HEK293 (cell line): ENCODE measurements around the gene HGS.
A peak's percentile ranks its signal among the peaks of the same experiment; 100 is the strongest.

Experiments
- GLIS1 ChIP-seq: fragments of 450-650 bp; formaldehyde crosslinking; IDR thresholded peaks from 2 replicates; pipeline ENCODE4 v1.5.1; 2016; ENCODE audit warnings: missing biosample characterization, missing genetic modification characterization
- HOXD13 ChIP-seq: sonication (generic); formaldehyde crosslinking; IDR thresholded peaks from 2 replicates; pipeline ENCODE4 v1.8.0; 2022; ENCODE audit warnings: missing genetic modification reagents, borderline replicate concordance
- INSM2 ChIP-seq: fragments of 450-650 bp; formaldehyde crosslinking; IDR thresholded peaks from 2 replicates; pipeline ENCODE4 v1.5.1; 2016; ENCODE audit warnings: missing biosample characterization, missing genetic modification characterization
- KLF10 ChIP-seq: fragments of 450-650 bp; IDR thresholded peaks from 2 replicates; pipeline ENCODE4 v1.5.1; 2018; ENCODE audit warnings: missing biosample characterization, mild to moderate bottlenecking, missing genetic modification characterization
- KLF9 ChIP-seq: fragments of 450-650 bp; formaldehyde crosslinking; IDR thresholded peaks from 2 replicates; pipeline ENCODE4 v1.5.1; 2016; ENCODE audit warnings: missing biosample characterization, missing genetic modification characterization, low read depth
- MEIS1 ChIP-seq: sonication (generic); formaldehyde crosslinking; IDR thresholded peaks from 2 replicates; pipeline ENCODE4 v1.8.1; 2022; ENCODE audit warnings: missing genetic modification reagents, mild to moderate bottlenecking, borderline replicate concordance
- PRDM1 ChIP-seq: fragments of 450-650 bp; formaldehyde crosslinking; IDR thresholded peaks from 2 replicates; pipeline ENCODE4; 2016; ENCODE audit warnings: missing biosample characterization, missing genetic modification characterization
- SETDB1 ChIP-seq: IDR thresholded peaks from one replicate; pipeline ENCODE4 v1.6.1; 2017; ENCODE audit warnings: mild to moderate bottlenecking, low read length, moderate library complexity, mixed read lengths; ENCODE audit not compliant: insufficient read length
- SP3 ChIP-seq: fragments of 450-650 bp; formaldehyde crosslinking; IDR thresholded peaks from 2 replicates; pipeline ENCODE4 v1.5.1; 2016; ENCODE audit warnings: missing biosample characterization, missing genetic modification characterization
- ZFP37 ChIP-seq: fragments of 450-650 bp; formaldehyde crosslinking; IDR thresholded peaks from 2 replicates; pipeline ENCODE4 v1.5.1; 2016; ENCODE audit warnings: missing biosample characterization, missing genetic modification characterization
- ZNF114 ChIP-seq: fragments of 450-650 bp; formaldehyde crosslinking; IDR thresholded peaks from 2 replicates; pipeline ENCODE4 v1.5.0; 2017; ENCODE audit warnings: missing biosample characterization, missing genetic modification characterization
- ZNF202 ChIP-seq: fragments of 450-650 bp; formaldehyde crosslinking; IDR thresholded peaks from 2 replicates; pipeline ENCODE4 v1.5.1; 2016; ENCODE audit warnings: missing biosample characterization, missing genetic modification characterization, borderline replicate concordance
- ZNF23 ChIP-seq: fragments of 450-650 bp; formaldehyde crosslinking; IDR thresholded peaks from 2 replicates; pipeline ENCODE4 v1.5.1; 2016; ENCODE audit warnings: missing biosample characterization, missing genetic modification characterization, borderline replicate concordance
- ZNF426 ChIP-seq: fragments of 450-650 bp; formaldehyde crosslinking; IDR thresholded peaks from 2 replicates; pipeline ENCODE4 v1.5.1; 2017; ENCODE audit warnings: missing biosample characterization, missing genetic modification characterization, mild to moderate bottlenecking, inconsistent platforms, moderate library complexity
- ZNF521 ChIP-seq: fragments of 450-650 bp; formaldehyde crosslinking; IDR thresholded peaks from 2 replicates; pipeline ENCODE4 v1.5.1; 2017; ENCODE audit warnings: missing biosample characterization, mild to moderate bottlenecking, missing genetic modification characterization
- ZNF529 ChIP-seq: fragments of 450-650 bp; formaldehyde crosslinking; IDR thresholded peaks from 2 replicates; pipeline ENCODE4 v1.5.1; 2017; ENCODE audit warnings: missing genetic modification characterization, missing biosample characterization; ENCODE audit not compliant: insufficient replicate concordance
- ZNF596 ChIP-seq: fragments of 450-650 bp; IDR thresholded peaks from 2 replicates; pipeline ENCODE4 v1.5.0; 2018; ENCODE audit warnings: missing biosample characterization, mild to moderate bottlenecking, missing genetic modification characterization, moderate library complexity
- ZNF600 ChIP-seq: fragments of 450-650 bp; formaldehyde crosslinking; IDR thresholded peaks from 2 replicates; pipeline ENCODE4 v1.5.1; 2016; ENCODE audit warnings: missing biosample characterization, missing genetic modification characterization
- ZNF629 ChIP-seq: fragments of 450-650 bp; formaldehyde crosslinking; IDR thresholded peaks from 2 replicates; pipeline ENCODE4 v1.5.1; 2017; ENCODE audit warnings: missing biosample characterization, missing genetic modification characterization
- ZNF701 ChIP-seq: fragments of 450-650 bp; formaldehyde crosslinking; IDR thresholded peaks from 2 replicates; pipeline ENCODE4 v1.5.1; 2016; ENCODE audit warnings: missing biosample characterization, missing genetic modification characterization
- ZNF776 ChIP-seq: fragments of 450-650 bp; formaldehyde crosslinking; IDR thresholded peaks from 2 replicates; pipeline ENCODE4 v1.5.0; 2017; ENCODE audit warnings: missing biosample characterization, missing genetic modification characterization, borderline replicate concordance
- ZNF785 ChIP-seq: fragments of 450-650 bp; formaldehyde crosslinking; IDR thresholded peaks from 2 replicates; pipeline ENCODE4 v1.5.1; 2016; ENCODE audit warnings: missing biosample characterization, missing genetic modification characterization
- TF ChIP-seq, protein P1 (sequence below): fragments of 450-650 bp; formaldehyde crosslinking; IDR thresholded peaks from 2 replicates; pipeline ENCODE4 v1.5.1; 2017; ENCODE audit warnings: missing biosample characterization, missing genetic modification characterization
- TF ChIP-seq, protein P2 (sequence below): fragments of 450-650 bp; formaldehyde crosslinking; IDR thresholded peaks from 2 replicates; pipeline ENCODE4 v1.5.1; 2016; ENCODE audit warnings: missing biosample characterization, missing genetic modification characterization, borderline replicate concordance
- TF ChIP-seq, protein P3 (sequence below): fragments of 450-650 bp; formaldehyde crosslinking; optimal IDR thresholded peaks from 2 replicates; pipeline ENCODE3; 2016; ENCODE audit warnings: missing biosample characterization, mild to moderate bottlenecking, missing genetic modification characterization
- TF ChIP-seq, protein P4 (sequence below): fragments of 450-650 bp; formaldehyde crosslinking; IDR thresholded peaks from 2 replicates; pipeline ENCODE4 v1.5.1; 2016; ENCODE audit warnings: missing biosample characterization, missing genetic modification characterization

The HGS gene

DNA sequence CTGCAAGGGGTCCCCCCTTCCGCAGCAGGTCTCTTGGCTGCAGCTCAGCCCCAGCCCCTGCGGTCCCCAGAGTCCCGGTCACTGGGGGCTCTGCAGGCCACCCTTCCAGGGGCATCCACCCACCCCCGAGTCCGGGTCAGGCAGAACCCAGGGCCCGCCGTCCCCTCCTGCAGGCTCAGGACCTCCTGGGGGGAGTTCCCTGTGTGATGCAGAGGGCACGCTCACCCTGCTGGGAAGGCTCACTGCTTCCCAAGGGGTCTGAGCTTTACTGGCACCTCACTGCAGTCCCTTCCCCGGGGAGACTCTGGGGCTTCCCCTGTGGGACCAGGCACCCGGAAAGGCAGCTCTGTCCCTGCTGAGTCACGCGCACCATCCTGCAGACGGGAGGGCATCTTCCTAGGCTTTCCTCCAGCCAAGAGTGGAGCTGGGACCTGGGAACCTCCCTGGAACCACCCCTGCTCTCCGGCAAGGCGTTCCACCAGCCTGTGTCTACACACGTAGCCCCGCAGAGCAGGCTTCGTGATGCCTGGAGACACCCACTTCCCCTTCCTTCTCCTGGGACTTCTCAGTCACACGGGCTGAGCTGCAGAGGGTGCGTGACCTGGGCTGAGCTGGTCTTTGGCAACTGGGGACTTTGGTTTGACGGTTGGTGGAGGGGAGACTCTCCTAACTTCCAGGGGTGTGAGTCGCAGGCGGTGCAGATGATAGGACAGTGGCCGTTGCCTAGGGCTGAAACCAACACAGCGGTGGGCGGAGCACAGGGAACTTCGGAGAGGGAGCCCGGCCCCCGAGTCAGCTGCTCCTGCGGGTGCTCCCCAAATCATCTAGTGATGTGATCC is 51.7 kb downstream of the HGS start (continued):
- TF ChIP-seq ZNF701 (tag by site-specific recombination) (no peak), ZNF114 (tag by site-specific recombination) (no peak), ZNF426 (no peak), MEIS1 (CRISPR knock-in tag) (no peak), ZNF596 (no peak), ZNF629 (no peak), ZNF202 (tag by site-specific recombination) (no peak), ZNF776 (tag by site-specific recombination) (no peak), ZFP37 (tag by site-specific recombination) (no peak), ZNF529 (tag by site-specific recombination) (no peak), SP3 (peak; percentile 44), ZNF521 (tag by site-specific recombination) (no peak), KLF9 (tag by site-specific recombination) (0 out of 2 replicates have a peak, but pooled peaks have one; percentile 19), PRDM1 (tag by site-specific recombination) (no peak), SETDB1 (no peak), ZNF23 (tag by site-specific recombination) (no peak), KLF10 (peak; percentile 65), ZNF600 (peak; percentile 71), ZNF785 (no peak), HOXD13 (no peak), INSM2 (tag by site-specific recombination) (no peak), GLIS1 (tag by site-specific recombination) (peak; percentile 82)
- TF ChIP-seq, protein P1, sequence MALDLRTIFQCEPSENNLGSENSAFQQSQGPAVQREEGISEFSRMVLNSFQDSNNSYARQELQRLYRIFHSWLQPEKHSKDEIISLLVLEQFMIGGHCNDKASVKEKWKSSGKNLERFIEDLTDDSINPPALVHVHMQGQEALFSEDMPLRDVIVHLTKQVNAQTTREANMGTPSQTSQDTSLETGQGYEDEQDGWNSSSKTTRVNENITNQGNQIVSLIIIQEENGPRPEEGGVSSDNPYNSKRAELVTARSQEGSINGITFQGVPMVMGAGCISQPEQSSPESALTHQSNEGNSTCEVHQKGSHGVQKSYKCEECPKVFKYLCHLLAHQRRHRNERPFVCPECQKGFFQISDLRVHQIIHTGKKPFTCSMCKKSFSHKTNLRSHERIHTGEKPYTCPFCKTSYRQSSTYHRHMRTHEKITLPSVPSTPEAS, result no peak
- TF ChIP-seq, protein P2, sequence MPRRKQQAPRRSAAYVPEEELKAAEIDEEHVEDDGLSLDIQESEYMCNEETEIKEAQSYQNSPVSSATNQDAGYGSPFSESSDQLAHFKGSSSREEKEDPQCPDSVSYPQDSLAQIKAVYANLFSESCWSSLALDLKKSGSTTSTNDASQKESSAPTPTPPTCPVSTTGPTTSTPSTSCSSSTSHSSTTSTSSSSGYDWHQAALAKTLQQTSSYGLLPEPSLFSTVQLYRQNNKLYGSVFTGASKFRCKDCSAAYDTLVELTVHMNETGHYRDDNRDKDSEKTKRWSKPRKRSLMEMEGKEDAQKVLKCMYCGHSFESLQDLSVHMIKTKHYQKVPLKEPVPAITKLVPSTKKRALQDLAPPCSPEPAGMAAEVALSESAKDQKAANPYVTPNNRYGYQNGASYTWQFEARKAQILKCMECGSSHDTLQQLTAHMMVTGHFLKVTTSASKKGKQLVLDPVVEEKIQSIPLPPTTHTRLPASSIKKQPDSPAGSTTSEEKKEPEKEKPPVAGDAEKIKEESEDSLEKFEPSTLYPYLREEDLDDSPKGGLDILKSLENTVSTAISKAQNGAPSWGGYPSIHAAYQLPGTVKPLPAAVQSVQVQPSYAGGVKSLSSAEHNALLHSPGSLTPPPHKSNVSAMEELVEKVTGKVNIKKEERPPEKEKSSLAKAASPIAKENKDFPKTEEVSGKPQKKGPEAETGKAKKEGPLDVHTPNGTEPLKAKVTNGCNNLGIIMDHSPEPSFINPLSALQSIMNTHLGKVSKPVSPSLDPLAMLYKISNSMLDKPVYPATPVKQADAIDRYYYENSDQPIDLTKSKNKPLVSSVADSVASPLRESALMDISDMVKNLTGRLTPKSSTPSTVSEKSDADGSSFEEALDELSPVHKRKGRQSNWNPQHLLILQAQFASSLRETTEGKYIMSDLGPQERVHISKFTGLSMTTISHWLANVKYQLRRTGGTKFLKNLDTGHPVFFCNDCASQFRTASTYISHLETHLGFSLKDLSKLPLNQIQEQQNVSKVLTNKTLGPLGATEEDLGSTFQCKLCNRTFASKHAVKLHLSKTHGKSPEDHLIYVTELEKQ, result no peak
- TF ChIP-seq, protein P3, sequence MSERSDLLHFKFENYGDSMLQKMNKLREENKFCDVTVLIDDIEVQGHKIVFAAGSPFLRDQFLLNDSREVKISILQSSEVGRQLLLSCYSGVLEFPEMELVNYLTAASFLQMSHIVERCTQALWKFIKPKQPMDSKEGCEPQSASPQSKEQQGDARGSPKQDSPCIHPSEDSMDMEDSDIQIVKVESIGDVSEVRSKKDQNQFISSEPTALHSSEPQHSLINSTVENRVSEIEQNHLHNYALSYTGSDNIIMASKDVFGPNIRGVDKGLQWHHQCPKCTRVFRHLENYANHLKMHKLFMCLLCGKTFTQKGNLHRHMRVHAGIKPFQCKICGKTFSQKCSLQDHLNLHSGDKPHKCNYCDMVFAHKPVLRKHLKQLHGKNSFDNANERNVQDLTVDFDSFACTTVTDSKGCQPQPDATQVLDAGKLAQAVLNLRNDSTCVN (tag by site-specific recombination), result no peak
- TF ChIP-seq, protein P4, sequence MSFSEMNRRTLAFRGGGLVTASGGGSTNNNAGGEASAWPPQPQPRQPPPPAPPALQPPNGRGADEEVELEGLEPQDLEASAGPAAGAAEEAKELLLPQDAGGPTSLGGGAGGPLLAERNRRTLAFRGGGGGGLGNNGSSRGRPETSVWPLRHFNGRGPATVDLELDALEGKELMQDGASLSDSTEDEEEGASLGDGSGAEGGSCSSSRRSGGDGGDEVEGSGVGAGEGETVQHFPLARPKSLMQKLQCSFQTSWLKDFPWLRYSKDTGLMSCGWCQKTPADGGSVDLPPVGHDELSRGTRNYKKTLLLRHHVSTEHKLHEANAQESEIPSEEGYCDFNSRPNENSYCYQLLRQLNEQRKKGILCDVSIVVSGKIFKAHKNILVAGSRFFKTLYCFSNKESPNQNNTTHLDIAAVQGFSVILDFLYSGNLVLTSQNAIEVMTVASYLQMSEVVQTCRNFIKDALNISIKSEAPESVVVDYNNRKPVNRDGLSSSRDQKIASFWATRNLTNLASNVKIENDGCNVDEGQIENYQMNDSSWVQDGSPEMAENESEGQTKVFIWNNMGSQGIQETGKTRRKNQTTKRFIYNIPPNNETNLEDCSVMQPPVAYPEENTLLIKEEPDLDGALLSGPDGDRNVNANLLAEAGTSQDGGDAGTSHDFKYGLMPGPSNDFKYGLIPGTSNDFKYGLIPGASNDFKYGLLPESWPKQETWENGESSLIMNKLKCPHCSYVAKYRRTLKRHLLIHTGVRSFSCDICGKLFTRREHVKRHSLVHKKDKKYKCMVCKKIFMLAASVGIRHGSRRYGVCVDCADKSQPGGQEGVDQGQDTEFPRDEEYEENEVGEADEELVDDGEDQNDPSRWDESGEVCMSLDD (tag by site-specific recombination), result no peak
